A549 treated with RU486 at 1 μM for 4 hours (cell line): ENCODE data around the gene SPINT3. TPM values are rescaled to one million over a fixed set of nuclear protein-coding genes. Genes with fewer than 3 reads are reported as not detected.

Experiments
- total RNA-seq: library from RNA; stranded (reverse); fragments of 200-300 nt; extraction: Qiagen RNA extraction; gene quantifications from 5 replicates; pipeline ENCODE4 v1.2.3, GENCODE V29; 2022; ENCODE audit warnings: low read depth

Gene SPINT3, protein sequence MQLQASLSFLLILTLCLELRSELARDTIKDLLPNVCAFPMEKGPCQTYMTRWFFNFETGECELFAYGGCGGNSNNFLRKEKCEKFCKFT
- total RNA-seq: not detected in 5 replicates

DNA sequence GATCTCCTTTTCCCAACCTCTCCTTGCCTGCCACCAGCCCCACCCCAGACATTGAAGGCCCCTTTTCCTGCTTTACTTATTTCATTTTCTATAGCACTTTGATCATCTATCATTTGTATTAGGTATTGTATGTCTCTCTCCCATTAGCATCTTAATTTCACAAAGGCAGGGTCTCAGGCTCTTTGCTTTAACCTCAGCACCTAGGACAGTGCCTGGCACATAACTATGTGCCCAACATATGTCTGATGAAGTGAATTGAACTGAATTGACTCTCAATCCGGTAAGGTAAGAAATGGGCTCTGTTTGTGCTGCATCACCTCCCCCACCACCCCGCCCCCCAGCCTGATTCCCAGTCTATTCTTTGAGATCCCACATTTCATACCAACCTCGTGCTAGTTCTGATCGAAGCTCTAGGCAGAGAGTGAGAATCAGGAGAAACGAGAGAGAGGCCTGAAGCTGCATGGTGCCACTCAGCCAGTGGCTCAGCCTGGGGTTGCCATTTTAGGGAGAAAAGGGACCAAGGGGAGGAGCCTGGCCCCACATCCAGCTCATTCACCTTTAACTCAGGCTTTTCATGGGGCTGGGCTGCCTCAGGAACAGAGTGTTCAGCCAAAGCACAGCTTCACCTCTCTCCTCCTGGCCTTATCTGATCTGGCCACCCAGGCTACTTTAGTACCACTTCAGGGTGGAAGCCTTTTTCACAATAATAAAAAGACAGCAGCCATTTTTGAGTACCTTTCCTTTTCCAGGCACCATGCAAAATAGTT is at the start of gene SPINT3:
Gene SPINT3 (minus strand): TSS at position 476 of the 767 bp plus-strand sequence. CDS start 14 bp downstream, at position 462.

DNA sequence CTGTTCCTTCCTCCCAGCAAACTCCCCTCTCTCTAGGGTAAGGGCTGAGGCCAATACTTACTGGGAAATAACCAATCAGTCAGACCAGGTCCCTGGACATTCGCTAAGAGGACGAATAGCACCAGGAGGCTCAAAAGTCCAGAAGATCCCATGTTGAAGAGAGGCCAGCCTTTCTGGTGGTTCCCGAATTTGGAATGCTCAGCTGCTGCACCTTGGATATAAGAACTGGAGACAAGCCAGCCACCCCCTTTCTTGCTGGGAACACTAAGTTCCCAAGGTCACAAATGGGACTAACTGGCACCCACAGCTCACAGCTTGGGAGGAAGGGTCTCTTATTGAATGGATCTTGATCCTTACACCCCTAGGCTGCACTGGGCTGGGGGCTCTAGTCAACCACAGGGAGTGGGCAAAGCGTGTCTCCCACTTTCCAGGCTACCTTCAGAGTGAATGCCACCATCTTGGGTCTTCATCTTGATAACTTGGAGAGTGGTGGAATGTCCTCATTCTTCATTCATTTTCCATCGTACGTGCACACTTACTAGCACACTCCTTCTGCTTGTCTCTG is 31.9 kb upstream of the SPINT3 start, which contains the start of gene EPPIN:
Gene EPPIN (minus strand): TSS at position 196 of the 565 bp plus-strand sequence. CDS start 44 bp downstream, at position 152.

GRCh38 chr20:45539382-45539781 is 24.0 kb upstream of the SPINT3 start, which contains the start of gene WFDC6:
WFDC6 (minus strand) TSS chr20:45539482; CDS start chr20:45539407, 75 bp downstream.

GRCh38 chr20:45469336-45470261 is 45.8 kb downstream of the SPINT3 start, which contains the start of gene WFDC2:
WFDC2 (plus strand) TSS chr20:45469753; CDS start chr20:45469782, 29 bp downstream.

Other genes starting within 250 kb of the SPINT3 start
- not detected in 5 replicates for gene RBPJL, start 208.8 kb downstream of the SPINT3 start, total RNA-seq
- gene MATN4, start 207.3 kb downstream of the SPINT3 start, total RNA-seq: 0.06 to 0.14 TPM (median 0.12 TPM) in 4 of 5 replicates, not detected in the other
- gene SDC4, start 167.2 kb downstream of the SPINT3 start, total RNA-seq: 119 to 141 TPM (median 134 TPM) in 5 replicates
- 29.1 to 31.6 TPM (median 30.4 TPM) in 5 replicates for gene SYS1, start 152.5 kb downstream of the SPINT3 start, total RNA-seq
- not detected in 5 replicates for gene TP53TG5, start 137.3 kb downstream of the SPINT3 start, total RNA-seq
- 23.3 to 31.4 TPM (median 26.8 TPM) in 5 replicates for gene DBNDD2, start 107.3 kb downstream of the SPINT3 start, total RNA-seq
- gene PIGT, start 99.5 kb downstream of the SPINT3 start, total RNA-seq: 86.2 to 103 TPM (median 99.3 TPM) in 5 replicates
- not detected in 5 replicates for gene WFDC2, start 45.9 kb downstream of the SPINT3 start, total RNA-seq
- not detected in 5 replicates for gene WFDC6, start 23.9 kb upstream of the SPINT3 start, total RNA-seq
- gene EPPIN, start 31.8 kb upstream of the SPINT3 start, total RNA-seq: not detected in 5 replicates
- gene WFDC8, start 63.7 kb upstream of the SPINT3 start, total RNA-seq: not detected in 5 replicates
- gene WFDC10A, start 114.1 kb upstream of the SPINT3 start, total RNA-seq: not detected in 5 replicates
- not detected in 5 replicates for gene WFDC9, start 115.7 kb upstream of the SPINT3 start, total RNA-seq
- gene WFDC11, start 154.6 kb upstream of the SPINT3 start, total RNA-seq: not detected in 5 replicates
- not detected in 5 replicates for gene WFDC13, start 186.4 kb upstream of the SPINT3 start, total RNA-seq
- gene WFDC10B, start 189.4 kb upstream of the SPINT3 start, total RNA-seq: not detected in 5 replicates
- not detected in 5 replicates for gene SPINT4, start 206.7 kb upstream of the SPINT3 start, total RNA-seq